ENCODE results near the gene FAH. TPM values are rescaled to one million over a fixed set of nuclear protein-coding genes. Genes with fewer than 3 reads are reported as not detected.

The FAH gene
- total RNA-seq, 1 experiment from 2014 or later = 25.3 TPM

GRCh38 chr15:80162059-80162554 lies 9.3 kb downstream of the FAH start:
- TF ChIP-seq, protein P1, sequence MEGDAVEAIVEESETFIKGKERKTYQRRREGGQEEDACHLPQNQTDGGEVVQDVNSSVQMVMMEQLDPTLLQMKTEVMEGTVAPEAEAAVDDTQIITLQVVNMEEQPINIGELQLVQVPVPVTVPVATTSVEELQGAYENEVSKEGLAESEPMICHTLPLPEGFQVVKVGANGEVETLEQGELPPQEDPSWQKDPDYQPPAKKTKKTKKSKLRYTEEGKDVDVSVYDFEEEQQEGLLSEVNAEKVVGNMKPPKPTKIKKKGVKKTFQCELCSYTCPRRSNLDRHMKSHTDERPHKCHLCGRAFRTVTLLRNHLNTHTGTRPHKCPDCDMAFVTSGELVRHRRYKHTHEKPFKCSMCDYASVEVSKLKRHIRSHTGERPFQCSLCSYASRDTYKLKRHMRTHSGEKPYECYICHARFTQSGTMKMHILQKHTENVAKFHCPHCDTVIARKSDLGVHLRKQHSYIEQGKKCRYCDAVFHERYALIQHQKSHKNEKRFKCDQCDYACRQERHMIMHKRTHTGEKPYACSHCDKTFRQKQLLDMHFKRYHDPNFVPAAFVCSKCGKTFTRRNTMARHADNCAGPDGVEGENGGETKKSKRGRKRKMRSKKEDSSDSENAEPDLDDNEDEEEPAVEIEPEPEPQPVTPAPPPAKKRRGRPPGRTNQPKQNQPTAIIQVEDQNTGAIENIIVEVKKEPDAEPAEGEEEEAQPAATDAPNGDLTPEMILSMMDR (IDR thresholded peaks at IDR 0.05; ENCODE audit: unreplicated experiment) = no peak
- Mint-ChIP-seq H3K4me1 (ENCODE audit: insufficient read depth, unreplicated experiment) (peaks cover 9% of the 10 kb centered on the region), H3K4me3 (ENCODE audit: unreplicated experiment) (no peak overlapping the region), H3K9me3 (ENCODE audit: unreplicated experiment) (no peaks in the 10 kb centered on the region), H3K36me3 (ENCODE audit: insufficient read depth, unreplicated experiment) (peaks cover 28% of the 10 kb centered on the region), H3K27me3 (ENCODE audit: insufficient read depth, unreplicated experiment) (no peaks in the 10 kb centered on the region), H3K27ac (ENCODE audit: low read depth, unreplicated experiment) (no peak overlapping the region)
- no peak for DNase-seq (ENCODE audit: unreplicated experiment)
- BruUV-seq (replicated peaks) = no TSS peak
- ChIA-PET POLR2A (interaction anchor here (1.9 kb wide), 1 partner anchor 11 kb away, joined by 5 read pairs; no protein-coding TSS in a partner anchor), CTCF (interaction anchor here (0.8 to 2.5 kb wide), 2 partner anchors 11 to 266 kb away, joined by 3 to 7 read pairs; no protein-coding TSS in a partner anchor)
- intact Hi-C loops (cut with micrococcal nuclease) = no loop called here

DNA sequence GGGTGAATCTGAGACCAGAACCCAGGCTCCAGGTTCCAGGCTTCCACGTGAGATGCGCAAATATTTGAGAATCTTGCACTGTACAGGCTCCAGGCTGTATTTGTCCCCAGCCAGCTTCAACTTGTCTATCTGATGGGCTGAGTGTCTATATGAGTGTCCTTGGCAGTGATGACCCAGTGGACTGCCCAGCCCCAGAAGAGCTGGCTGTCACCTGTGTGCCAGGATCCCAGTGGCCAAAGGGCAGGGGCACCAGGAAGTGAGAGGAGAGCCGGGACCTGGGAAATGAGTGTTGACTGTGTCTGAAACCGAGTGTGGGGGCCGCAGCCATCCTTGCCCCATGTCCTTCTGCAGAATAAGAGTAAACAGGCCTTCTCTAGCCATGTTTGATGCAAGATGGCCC lies 10.4 kb downstream of the FAH start:
- Mint-ChIP-seq H3K27ac (ENCODE audit: low read depth, unreplicated experiment) (no peak overlapping the region), H3K36me3 (ENCODE audit: insufficient read depth, unreplicated experiment) (peaks cover 28% of the 10 kb centered on the region), H3K9me3 (ENCODE audit: unreplicated experiment) (no peaks in the 10 kb centered on the region), H3K4me3 (ENCODE audit: unreplicated experiment) (no peak overlapping the region), H3K27me3 (ENCODE audit: insufficient read depth, unreplicated experiment) (no peaks in the 10 kb centered on the region), H3K4me1 (ENCODE audit: insufficient read depth, unreplicated experiment) (peaks cover 9% of the 10 kb centered on the region)
- DNase-seq (ENCODE audit: unreplicated experiment) = no peak
- BruUV-seq (replicated peaks) = no TSS peak
- intact Hi-C loops (cut with micrococcal nuclease) = no loop called here
- POLR2A ChIA-PET = interaction anchor here (0.6 to 1.9 kb wide), 2 partner anchors 10 to 18 kb away, joined by 5 to 6 read pairs; no protein-coding TSS in a partner anchor
- TF ChIP-seq, protein P1 (IDR thresholded peaks at IDR 0.05; ENCODE audit: unreplicated experiment) = no peak
- CTCF ChIA-PET = interaction anchor here (0.6 to 2.5 kb wide), 5 partner anchors 10 to 839 kb away, joined by 3 to 7 read pairs (median 3); no protein-coding TSS in a partner anchor

- no TSS peak for BruUV-seq (replicated peaks)
- intact Hi-C loops (cut with micrococcal nuclease) = no loop called here
- Mint-ChIP-seq H3K36me3 (ENCODE audit: insufficient read depth, unreplicated experiment) (peaks cover 28% of the 10 kb centered on the region), H3K4me3 (ENCODE audit: unreplicated experiment) (no peak overlapping the region), H3K4me1 (ENCODE audit: insufficient read depth, unreplicated experiment) (peaks cover 9% of the 10 kb centered on the region), H3K9me3 (ENCODE audit: unreplicated experiment) (no peaks in the 10 kb centered on the region), H3K27me3 (ENCODE audit: insufficient read depth, unreplicated experiment) (no peaks in the 10 kb centered on the region), H3K27ac (ENCODE audit: low read depth, unreplicated experiment) (no peak overlapping the region)
- DNase-seq (ENCODE audit: unreplicated experiment) = no peak
- TF ChIP-seq, protein P1 (IDR thresholded peaks at IDR 0.05; ENCODE audit: unreplicated experiment) = no peak
- POLR2A ChIA-PET = no interaction called here
- CTCF ChIA-PET = interaction anchor here (0.6 to 2.5 kb wide), 4 partner anchors 9 to 838 kb away, joined by 3 to 7 read pairs (median 3); no protein-coding TSS in a partner anchor
Measured at GRCh38 chr15:80163897-80164296, 11.1 kb downstream of the FAH start.

DNA sequence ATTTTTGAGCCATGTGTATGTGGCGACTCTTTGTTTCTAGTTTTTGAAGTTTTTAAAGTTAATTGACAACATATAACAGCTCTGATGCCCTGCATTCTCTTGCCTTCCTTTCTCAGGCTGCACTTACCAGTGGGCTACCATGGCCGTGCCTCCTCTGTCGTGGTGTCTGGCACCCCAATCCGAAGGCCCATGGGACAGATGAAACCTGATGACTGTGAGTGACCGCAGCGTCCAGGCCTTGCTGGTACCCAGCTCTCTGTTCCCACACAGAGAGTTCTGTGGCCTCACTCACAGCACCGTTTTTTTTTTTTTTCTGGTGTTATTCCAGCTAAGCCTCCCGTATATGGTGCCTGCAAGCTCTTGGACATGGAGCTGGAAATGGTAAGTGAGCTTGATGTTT lies 15.1 kb downstream of the FAH start:
- Mint-ChIP-seq H3K27ac (ENCODE audit: low read depth, unreplicated experiment) (peak overlapping the region; percentile 59), H3K4me3 (ENCODE audit: unreplicated experiment) (no peak overlapping the region), H3K27me3 (ENCODE audit: insufficient read depth, unreplicated experiment) (no peaks in the 10 kb centered on the region), H3K4me1 (ENCODE audit: insufficient read depth, unreplicated experiment) (peaks cover 7% of the 10 kb centered on the region), H3K9me3 (ENCODE audit: unreplicated experiment) (no peaks in the 10 kb centered on the region), H3K36me3 (ENCODE audit: insufficient read depth, unreplicated experiment) (peaks cover 24% of the 10 kb centered on the region)
- BruUV-seq (replicated peaks) = no TSS peak
- ChIA-PET CTCF (interaction anchor here (0.8 to 1.1 kb wide), 2 partner anchors 80 to 107 kb away, joined by 3 to 4 read pairs; no protein-coding TSS in a partner anchor), POLR2A (interaction anchor here (0.7 to 1.6 kb wide), 9 partner anchors 11 to 269 kb away, joined by 3 to 16 read pairs (median 3); partner anchors contain the start of genes FAH and ZFAND6)
- intact Hi-C loops (cut with micrococcal nuclease) = no loop called here
- no peak for DNase-seq (ENCODE audit: unreplicated experiment)
- TF ChIP-seq, protein P1 (IDR thresholded peaks at IDR 0.05; ENCODE audit: unreplicated experiment) = no peak
